Vagina (tissue), 2 donors: ENCODE measurements around the gene NR2F1-AS1.

ENCODE experiments used
- CTCF ChIP-seq, 3 experiments: fragments of 450-650 bp in 2 of 3; fragments of 200-600 bp in 1 of 3; sonication (generic) in 1 of 3; IDR thresholded peaks; one replicate each; pipeline ENCODE4 v1.5.1; 2017 to 2019; ENCODE audit warnings: antibody characterized with exemption in 3 of 3, mild to moderate bottlenecking in 2 of 3, moderate library complexity in 2 of 3
- POLR2AphosphoS5 ChIP-seq, 2 donors: sonication (generic); formaldehyde crosslinking; IDR thresholded peaks; one replicate each; pipeline ENCODE4 v1.9.0; 2017; ENCODE audit warnings: antibody characterized with exemption in 2 of 2, mild to moderate bottlenecking in 2 of 2, low read depth in 1 of 2; ENCODE audit not compliant: insufficient read depth in 1 of 2

- TF ChIP-seq CTCF (IDR thresholded peaks at IDR 0.05), result no peak
- TF ChIP-seq POLR2AphosphoS5 (IDR thresholded peaks at IDR 0.05; ENCODE audit: insufficient read depth in 1 of 2, low read depth in 1 of 2), result no peak
Observed at GRCh38 chr5:93622240-93622885, 41.3 kb upstream of the NR2F1-AS1 start.
